K562 (cell line): ENCODE results near the gene SOX18. TPM values are rescaled to one million over a fixed set of nuclear protein-coding genes. Genes with fewer than 3 reads are reported as not detected.

Experiments used
- ATAC-seq: fragments of 200-7000 bp; cut with Tn5 transposase; 3 replicates; pipeline ENCODE4 v1.9.1; 2020; ENCODE audit warnings: moderate library complexity
- BruUV-seq: library from RNA; stranded (reverse); fragments of 400-500 nt; replicated peaks from 2 replicates; lab custom pipeline; 2021; lab: Mats Ljungman, UMichigan
- CTCF ChIA-PET: fragments of 300-600 bp; formaldehyde crosslinking; extraction: SDS; loops from one replicate; lab custom pipeline; 2021; ENCODE audit warnings: low intra/inter-chr PET ratio; lab: Yijun Ruan, JAX
- POLR2A ChIA-PET: fragments of 300-600, 350-650 bp; sonication (Branson Sonifier 250); formaldehyde crosslinking; extraction: SDS; loops from one replicate; lab custom pipeline; 2021; ENCODE audit warnings: antibody characterized with exemption, inconsistent platforms; lab: Yijun Ruan, JAX
- DNase-seq, 4 experiments: peaks; one replicate each; pipeline versions ENCODE4 v3.0.0 to v3.0.0-alpha.2; 2011 to 2018; ENCODE audit warnings: low spot score in 3 of 4, mixed read lengths in 3 of 4; ENCODE audit errors: extremely low read depth in 1 of 4
- FAIRE-seq: peaks from 2 replicates; lab custom pipeline; 2011; peaks lifted over from hg19 to GRCh38; lab: Jason Lieb, UNC
- H2AFZ ChIP-seq: 2 replicates; pipeline ENCODE4 v1.6.0; 2011; ENCODE audit warnings: low read depth, low read length, control low read depth, inconsistent platforms
- H3K27ac ChIP-seq: fragments of 200-600 bp; 3 replicates; pipeline ENCODE4 v1.8.0; 2011; ENCODE audit warnings: low read depth, mild to moderate bottlenecking, control low read depth, inconsistent platforms, low read length, moderate library complexity, mixed read lengths; ENCODE audit errors: extremely low read depth
- H3K27me3 ChIP-seq, 2 experiments: fragments of 300-600 bp in 1 of 2; 2 replicates in 1 of 2; 3 replicates in 1 of 2; pipeline versions ENCODE4 v1.6.0 to v1.8.0; 2011; ENCODE audit warnings: inconsistent platforms in 2 of 2, low read length in 2 of 2, mild to moderate bottlenecking in 1 of 2, mixed read lengths in 1 of 2, moderate library complexity in 1 of 2; ENCODE audit not compliant: control insufficient read depth in 2 of 2, insufficient read depth in 2 of 2
- H3K36me3 ChIP-seq: fragments of 300-600 bp; 3 replicates; pipeline ENCODE4 v1.8.0; 2011; ENCODE audit warnings: mild to moderate bottlenecking, low read length, inconsistent platforms; ENCODE audit not compliant: control insufficient read depth, insufficient read depth
- H3K4me1 ChIP-seq, 2 experiments: fragments of 200-600 bp in 1 of 2; replicated peaks in 1 of 2; 2 replicates in 1 of 2; 3 replicates in 1 of 2; pipeline versions ENCODE4 v1.5.1 to v1.8.0; 2011; ENCODE audit warnings: inconsistent platforms in 2 of 2, low read length in 2 of 2, mild to moderate bottlenecking in 1 of 2, mixed read lengths in 1 of 2, moderate library complexity in 1 of 2; ENCODE audit not compliant: control insufficient read depth in 2 of 2, insufficient read depth in 2 of 2
- H3K4me2 ChIP-seq: 2 replicates; pipeline ENCODE4 v1.6.1; 2011; ENCODE audit warnings: low read length, control low read depth, inconsistent platforms, mixed read lengths; ENCODE audit not compliant: insufficient read depth
- H3K4me3 ChIP-seq: fragments of 200-600 bp; sonication (generic), shearing (Covaris generic); 2 replicates; pipeline ENCODE4 v1.5.1; 2016; ENCODE audit warnings: control low read depth, inconsistent platforms
- H3K79me2 ChIP-seq: fragments of 200-600 bp; 3 replicates; pipeline ENCODE4 v1.8.0; 2011; ENCODE audit warnings: low read length, inconsistent platforms; ENCODE audit not compliant: control insufficient read depth, insufficient read depth
- H3K9ac ChIP-seq, 2 experiments: 2 replicates each; pipeline versions ENCODE4 v1.6.0 to v1.6.1; 2011; ENCODE audit warnings: low read depth in 2 of 2, low read length in 2 of 2, control low read depth in 1 of 2, inconsistent platforms in 1 of 2, mild to moderate bottlenecking in 1 of 2, mixed read lengths in 1 of 2; ENCODE audit not compliant: insufficient read depth in 1 of 2
- H3K9me1 ChIP-seq: one replicate; pipeline ENCODE4 v1.6.0; 2011; ENCODE audit warnings: inconsistent platforms, mild to moderate bottlenecking, low read length, moderate library complexity; ENCODE audit not compliant: control insufficient read depth, insufficient read depth
- H3K9me3 ChIP-seq: replicated peaks from 2 replicates; pipeline ENCODE4 v1.5.1; 2011; ENCODE audit warnings: low read depth, low read length, inconsistent platforms; ENCODE audit not compliant: control insufficient read depth, insufficient read depth
- H4K20me1 ChIP-seq: replicated peaks from 2 replicates; pipeline ENCODE4 v1.6.1; 2011; ENCODE audit warnings: low read length, inconsistent platforms, mixed read lengths; ENCODE audit not compliant: control insufficient read depth, insufficient read depth
- ARID1B ChIP-seq: fragments of 450-650 bp; IDR thresholded peaks from 2 replicates; pipeline ENCODE4 v1.6.1; 2016; ENCODE audit warnings: antibody characterized with exemption, mild to moderate bottlenecking, inconsistent platforms
- FOXJ2 ChIP-seq: fragments of 200-800 bp; sonication (Bioruptor generic); IDR thresholded peaks from 2 replicates; pipeline ENCODE4 v1.6.1; 2016; ENCODE audit warnings: missing genetic modification characterization, missing compliant biosample characterization
- FOXP1 ChIP-seq: sonication (generic); formaldehyde crosslinking; IDR thresholded peaks from 2 replicates; pipeline ENCODE4 v1.8.0; 2022; ENCODE audit warnings: mild to moderate bottlenecking, missing genetic modification reagents
- HNRNPK ChIP-seq: fragments of 200-400 bp; formaldehyde crosslinking; IDR thresholded peaks from one replicate; pipeline ENCODE4 v1.6.1; 2018; ENCODE audit warnings: mild to moderate bottlenecking, low read depth, low read length; ENCODE audit not compliant: poor library complexity, severe bottlenecking
- KLF16 ChIP-seq: IDR thresholded peaks from 2 replicates; pipeline ENCODE4 v1.6.1; 2016; ENCODE audit warnings: antibody characterized with exemption
- MEIS2 ChIP-seq: fragments of 450-650 bp; IDR thresholded peaks from 2 replicates; pipeline ENCODE4 v1.6.1; 2014; ENCODE audit warnings: mild to moderate bottlenecking; ENCODE audit not compliant: partially characterized antibody
- PURB ChIP-seq: sonication (generic); formaldehyde crosslinking; IDR thresholded peaks from 2 replicates; pipeline ENCODE4 v1.9.0; 2021; ENCODE audit warnings: low read depth, mild to moderate bottlenecking, missing genetic modification reagents
- TEAD2 ChIP-seq: fragments of 450-650 bp; IDR thresholded peaks from 2 replicates; pipeline ENCODE4 v1.6.1; 2016; ENCODE audit warnings: missing genetic modification characterization, control low read depth, missing compliant biosample characterization
- ZBTB17 ChIP-seq: fragments of 450-650 bp; formaldehyde crosslinking; IDR thresholded peaks from 2 replicates; pipeline ENCODE4 v1.4.0; 2020; ENCODE audit warnings: mild to moderate bottlenecking
- ZNF239 ChIP-seq: fragments of 250-450 bp; sonication (Bioruptor Pico); IDR thresholded peaks from 2 replicates; pipeline ENCODE4 v1.4.0; 2020; ENCODE audit warnings: mild to moderate bottlenecking
- ZNF507 ChIP-seq: conservative IDR thresholded peaks from 2 replicates; pipeline ENCODE4 v1.6.1; 2017; ENCODE audit warnings: missing genetic modification characterization, missing compliant biosample characterization
- WGBS: fragments of 100-300 bp; shearing (Covaris generic); methylation state at CpG from one replicate; pipeline ENCODE4 v1.1.6; 2016; ENCODE audit warnings: low coverage, mixed read lengths; ENCODE audit not compliant: insufficient coverage; ENCODE audit errors: missing lambda C conversion rate; 5-methylcytosine and 5-hydroxymethylcytosine counted together
- in situ Hi-C: fragments of 300-500 bp; cut with MboI; formaldehyde crosslinking; loops from 4 replicates; pipeline ENCODE4 v1.15.0; 2018; ENCODE audit warnings: inconsistent platforms, mixed read lengths
- intact Hi-C: fragments of 100-400 bp; cut with micrococcal nuclease; formaldehyde crosslinking; loops from 2 replicates; pipeline ENCODE4 v1.14.2; 2022
- polyA plus RNA-seq, 8 experiments: library from polyadenylated mRNA; depleted of rRNA in 4 of 8; stranded (reverse) in 5 of 8; unstranded in 3 of 8; fragments of >200 nt; fragmentation: Nextera tagmentation in 2 of 8; fragmentation: Illumina TruSeq in 1 of 8; extraction: Ambion mirVana in 2 of 8; extraction: Trizol in 1 of 8; gene quantifications; 2 replicates each; pipeline versions ENCODE4 v1.2.1 to v1.2.3, GENCODE V29; 2011 to 2014; ENCODE audit warnings: inconsistent platforms in 1 of 8, missing spikeins in 1 of 8
- total RNA-seq, 7 experiments: library from RNA; depleted of rRNA in 6 of 7; stranded (reverse); fragments of >200 nt in 6 of 7; fragmentation: Illumina TruSeq in 2 of 7; extraction: Trizol in 2 of 7; gene quantifications; 2 replicates each; pipeline versions ENCODE4 v1.2.1 to v1.2.3, GENCODE V29; 2011 to 2021; ENCODE audit warnings: low replicate concordance in 1 of 7
- TF ChIP-seq, protein P1 (sequence below): fragments of 450-650 bp; IDR thresholded peaks from 2 replicates; pipeline ENCODE4 v1.6.1; 2016

The SOX18 gene
- total and polyA plus RNA-seq, 9 of the 15 experiments (the other 6 are each of a cell fraction or from before 2014, with no cell fraction given) = 0.15 to 19.8 (median 0.33) TPM

DNA sequence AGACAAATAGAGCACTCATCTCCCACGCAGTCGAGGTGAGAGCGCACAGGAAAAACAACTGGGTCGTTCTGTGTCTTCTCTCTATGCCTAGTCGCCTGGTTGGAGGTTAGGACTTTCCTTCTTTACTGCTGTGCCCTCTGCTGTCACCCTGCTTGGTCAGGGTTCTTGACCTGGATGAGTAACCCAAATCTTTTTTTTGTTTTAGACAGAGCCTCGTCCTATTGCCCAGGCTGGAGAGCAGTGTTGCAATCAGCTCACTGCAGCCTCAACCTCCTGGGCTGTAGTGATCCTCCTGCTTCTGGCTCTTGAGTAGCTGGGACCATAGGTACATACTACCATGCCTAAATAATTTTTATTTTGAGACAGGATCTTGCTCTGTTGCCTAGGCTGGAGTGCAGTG lies 44.0 kb downstream of the SOX18 start:
- H3K9ac ChIP-seq = no peak overlapping the region
- H3K9me1 ChIP-seq = no peaks in the 10 kb centered on the region
- H3K4me3 ChIP-seq = no peak overlapping the region
- peaks cover 6% of the 10 kb centered on the region for H3K9me3 ChIP-seq
- no peak for FAIRE-seq
- peaks cover 78% of the 10 kb centered on the region for H3K36me3 ChIP-seq
- peaks cover 3% of the 10 kb centered on the region; the same call in 1 of the 3 replicates for H3K79me2 ChIP-seq
- no peak for ATAC-seq
- POLR2A ChIA-PET = interaction anchor here (0.6 to 1.3 kb wide), 2 partner anchors 31 to 83 kb away, joined by 3 read pairs; no protein-coding TSS in a partner anchor
- H3K4me1 ChIP-seq = no peaks in the 10 kb centered on the region
- TF ChIP-seq ZBTB17 (CRISPR knock-in tag) = no peak
- no peak for TF ChIP-seq MEIS2
- no peak for TF ChIP-seq FOXP1 (CRISPR knock-in tag)
- TF ChIP-seq, protein P1, sequence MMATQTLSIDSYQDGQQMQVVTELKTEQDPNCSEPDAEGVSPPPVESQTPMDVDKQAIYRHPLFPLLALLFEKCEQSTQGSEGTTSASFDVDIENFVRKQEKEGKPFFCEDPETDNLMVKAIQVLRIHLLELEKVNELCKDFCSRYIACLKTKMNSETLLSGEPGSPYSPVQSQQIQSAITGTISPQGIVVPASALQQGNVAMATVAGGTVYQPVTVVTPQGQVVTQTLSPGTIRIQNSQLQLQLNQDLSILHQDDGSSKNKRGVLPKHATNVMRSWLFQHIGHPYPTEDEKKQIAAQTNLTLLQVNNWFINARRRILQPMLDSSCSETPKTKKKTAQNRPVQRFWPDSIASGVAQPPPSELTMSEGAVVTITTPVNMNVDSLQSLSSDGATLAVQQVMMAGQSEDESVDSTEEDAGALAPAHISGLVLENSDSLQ = no peak
- no peak for TF ChIP-seq HNRNPK
- no peak for TF ChIP-seq PURB (CRISPR knock-in tag)
- no peak for TF ChIP-seq ZNF507 (tag)
- no peak for TF ChIP-seq ARID1B
- TF ChIP-seq ZNF239 (CRISPR knock-in tag) = no peak
- no peak for TF ChIP-seq FOXJ2 (tag)
- no peak for TF ChIP-seq TEAD2 (tag)
- no peak for TF ChIP-seq KLF16
- TF ChIP-seq, all 486 proteins: peak for 0
- H3K27ac ChIP-seq = no peak overlapping the region
- H3K27me3 ChIP-seq = no peaks in the 10 kb centered on the region
- intact Hi-C loops = no loop called here
- no peak for DNase-seq
- H4K20me1 ChIP-seq = no peaks in the 10 kb centered on the region
- BruUV-seq = no TSS peak
- CTCF ChIA-PET = interaction anchor here (0.5 kb wide), 1 partner anchor 26 kb away, joined by 4 read pairs; the partner anchor contains the start of gene SAMD10
- 88% methylated on average over 6 of the region's 6 CpGs for WGBS
- in situ Hi-C loops = no loop called here
- no peak overlapping the region for H2AFZ ChIP-seq
- no peak overlapping the region for H3K4me2 ChIP-seq
